ENCODE results near the gene CCR5. TPM values are rescaled to one million over a fixed set of nuclear protein-coding genes. Genes with fewer than 3 reads are reported as not detected.

The CCR5 gene
- total and polyA plus RNA-seq, 11 donors, result 0.13 to 12.7 (median 0.40) TPM

- ATAC-seq (peak in 3 of 4 donors; percentile 50 to 78 (median 60)), DNase-seq (peak; percentile 42 to 79 (median 59))
- peaks cover 0 to 9% (median 0%) of the 10 kb centered on the region in 9 donors for H3K27me3 ChIP-seq
- WGBS, 4 donors, result 49 to 51% (median 50%) methylated on average over 8 of the region's 8 CpGs
- H3K4me3 ChIP-seq, result no peak overlapping the region
- H3K36me3 ChIP-seq, result no peaks in the 10 kb centered on the region
- intact Hi-C loops (cut with DNase I), result loop anchor here in 9 of 10 donors (5.0 to 10.0 kb wide), 8 partner anchors 46 to 614 kb away; partner anchors contain the start of gene CXCR6 (in 1 of the 9)
- TF ChIP-seq CTCF (IDR thresholded peaks at IDR 0.05) (peak; percentile 30 to 69 (median 54)), POLR2A (IDR thresholded peaks at IDR 0.05) (no peak)
- H3K9me3 ChIP-seq, result no peaks in the 10 kb centered on the region
- H3K27ac ChIP-seq, result no peak overlapping the region
- peaks cover 0 to 42% (median 3%) of the 10 kb centered on the region in 12 donors for H3K4me1 ChIP-seq
Measured at GRCh38 chr3:46378426-46378942, 7.7 kb downstream of the CCR5 start.

- Histone ChIP-seq H3K27ac (peak overlapping the region in 1 of 12 donors; percentile 85), H3K27me3 (no peaks in the 10 kb centered on the region), H3K9me3 (no peaks in the 10 kb centered on the region), H3K36me3 (no peaks in the 10 kb centered on the region), H3K4me3 (no peak overlapping the region), H3K4me1 (peaks cover 0 to 38% (median 3%) of the 10 kb centered on the region in 12 donors)
- 80 to 90% (median 83%) methylated on average over 8 of the region's 8 CpGs for WGBS, 4 donors
- no peak for DNase-seq
- intact Hi-C loops (cut with DNase I), result no loop called here
- TF ChIP-seq CTCF (IDR thresholded peaks at IDR 0.05), result no peak
- TF ChIP-seq POLR2A (IDR thresholded peaks at IDR 0.05), result no peak
- ATAC-seq, result peak in 1 of 4 donors; percentile 34
Measured at GRCh38 chr3:46380471-46381221, 9.9 kb downstream of the CCR5 start.

- DNase-seq, result no peak
- no peak for ATAC-seq
- no peak for TF ChIP-seq CTCF (IDR thresholded peaks at IDR 0.05)
- 57 to 63% (median 58%) methylated on average over 3 of the region's 3 CpGs for WGBS, 4 donors
- Histone ChIP-seq H3K4me1 (peaks cover 0 to 42% (median 3%) of the 10 kb centered on the region in 12 donors), H3K9me3 (no peaks in the 10 kb centered on the region), H3K36me3 (no peaks in the 10 kb centered on the region), H3K27me3 (no peaks in the 10 kb centered on the region), H3K4me3 (no peak overlapping the region), H3K27ac (peak overlapping the region in 1 of 12 donors; percentile 85)
- intact Hi-C loops (cut with DNase I), result no loop called here
Measured at GRCh38 chr3:46381625-46382024, 10.9 kb downstream of the CCR5 start.

- H3K4me1 ChIP-seq, result peaks cover 0 to 47% (median 3%) of the 10 kb centered on the region in 12 donors
- 51 to 56% (median 54%) methylated on average over 6 of the region's 6 CpGs for WGBS, 4 donors
- H3K27me3 ChIP-seq, result no peaks in the 10 kb centered on the region
- DNase-seq (no peak), ATAC-seq (peak in 1 of 4 donors; percentile 34)
- TF ChIP-seq POLR2A (IDR thresholded peaks at IDR 0.05) (no peak), CTCF (IDR thresholded peaks at IDR 0.05) (no peak)
- intact Hi-C loops (cut with DNase I), result no loop called here
- no peaks in the 10 kb centered on the region for H3K9me3 ChIP-seq
- peak overlapping the region in 1 of 12 donors; percentile 59 for H3K27ac ChIP-seq
- no peaks in the 10 kb centered on the region for H3K36me3 ChIP-seq
- H3K4me3 ChIP-seq, result no peak overlapping the region
Measured at GRCh38 chr3:46383211-46383950, 12.6 kb downstream of the CCR5 start.
